PC-9 (cell line): ENCODE results near the gene MAN1C1.

Source experiments
- EZH2 ChIP-seq: fragments of 200-600 bp; sonication (generic); IDR thresholded peaks from 2 replicates; pipeline ENCODE4 v1.8.0; 2017; ENCODE audit warnings: antibody characterized with exemption, low read depth
- TF ChIP-seq, protein P1 (sequence below): fragments of 200-600 bp; sonication (generic); conservative IDR thresholded peaks from 2 replicates; pipeline ENCODE4 v1.6.1; 2017; ENCODE audit warnings: mixed run types, antibody characterized with exemption, mild to moderate bottlenecking, moderate library complexity

DNA sequence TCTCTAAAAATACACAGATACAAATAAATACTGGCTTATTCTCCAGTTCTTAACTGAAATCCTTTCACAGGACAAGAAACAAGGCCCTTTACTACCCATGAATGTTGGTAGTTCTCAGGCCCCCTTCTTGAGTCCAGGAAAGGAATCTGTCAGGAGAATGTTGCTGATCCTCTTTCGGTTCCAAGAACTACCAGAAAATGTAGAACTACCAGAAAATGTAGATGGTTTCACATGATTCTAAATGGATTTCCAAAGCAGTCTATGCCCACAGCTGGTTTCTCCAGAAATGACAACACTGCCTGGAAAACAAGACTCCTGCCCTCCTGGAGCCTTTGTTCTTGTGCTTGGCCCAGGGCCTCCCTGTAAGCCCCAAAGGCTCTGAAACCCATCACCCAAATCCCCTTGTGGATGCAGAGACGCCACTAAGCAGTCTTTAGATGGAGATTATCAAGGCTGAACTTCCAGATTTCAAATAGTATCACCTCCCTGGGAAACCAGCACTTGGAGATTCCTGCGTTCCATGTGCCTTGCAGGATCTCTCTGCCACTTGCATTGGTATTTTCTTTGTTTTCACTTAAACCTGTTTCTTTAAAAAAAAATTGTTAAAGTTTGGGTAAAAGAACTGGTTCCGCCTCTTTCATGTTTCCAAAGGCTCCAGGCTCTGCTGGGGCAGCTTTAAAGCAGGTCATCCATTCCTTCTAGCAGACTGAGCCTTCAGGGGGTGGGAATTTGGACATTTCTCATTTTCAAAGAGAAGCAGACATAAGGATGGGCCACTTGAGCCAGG is 53.4 kb downstream of the MAN1C1 start:
- TF ChIP-seq, protein P1, sequence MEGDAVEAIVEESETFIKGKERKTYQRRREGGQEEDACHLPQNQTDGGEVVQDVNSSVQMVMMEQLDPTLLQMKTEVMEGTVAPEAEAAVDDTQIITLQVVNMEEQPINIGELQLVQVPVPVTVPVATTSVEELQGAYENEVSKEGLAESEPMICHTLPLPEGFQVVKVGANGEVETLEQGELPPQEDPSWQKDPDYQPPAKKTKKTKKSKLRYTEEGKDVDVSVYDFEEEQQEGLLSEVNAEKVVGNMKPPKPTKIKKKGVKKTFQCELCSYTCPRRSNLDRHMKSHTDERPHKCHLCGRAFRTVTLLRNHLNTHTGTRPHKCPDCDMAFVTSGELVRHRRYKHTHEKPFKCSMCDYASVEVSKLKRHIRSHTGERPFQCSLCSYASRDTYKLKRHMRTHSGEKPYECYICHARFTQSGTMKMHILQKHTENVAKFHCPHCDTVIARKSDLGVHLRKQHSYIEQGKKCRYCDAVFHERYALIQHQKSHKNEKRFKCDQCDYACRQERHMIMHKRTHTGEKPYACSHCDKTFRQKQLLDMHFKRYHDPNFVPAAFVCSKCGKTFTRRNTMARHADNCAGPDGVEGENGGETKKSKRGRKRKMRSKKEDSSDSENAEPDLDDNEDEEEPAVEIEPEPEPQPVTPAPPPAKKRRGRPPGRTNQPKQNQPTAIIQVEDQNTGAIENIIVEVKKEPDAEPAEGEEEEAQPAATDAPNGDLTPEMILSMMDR = no peak
- TF ChIP-seq EZH2 = no peak
